Raji (cell line): ENCODE results near the gene FRAS1.

Experiments used
- POLR2A ChIP-seq: IDR thresholded peaks from 2 replicates; pipeline ENCODE4 v1.6.1; 2011; ENCODE audit warnings: low read depth, low read length, control low read depth; ENCODE audit not compliant: insufficient read depth

The FRAS1 gene

GRCh38 chr4:78079726-78080430 is 22.8 kb downstream of the FRAS1 start:
- TF ChIP-seq POLR2A, result no peak

GRCh38 chr4:78081541-78081940 is 24.4 kb downstream of the FRAS1 start:
- TF ChIP-seq POLR2A, result no peak

- TF ChIP-seq POLR2A, result no peak
These were observed 25.9 kb downstream of the FRAS1 start for GRCh38 chr4:78083035-78083434.

GRCh38 chr4:78091534-78091933 is 34.4 kb downstream of the FRAS1 start:
- TF ChIP-seq POLR2A, result no peak

GRCh38 chr4:78092850-78093249 is 35.7 kb downstream of the FRAS1 start:
- no peak for TF ChIP-seq POLR2A

GRCh38 chr4:78095081-78095480 is 38.0 kb downstream of the FRAS1 start:
- TF ChIP-seq POLR2A, result no peak

- no peak for TF ChIP-seq POLR2A
These were observed 41.9 kb downstream of the FRAS1 start for GRCh38 chr4:78099058-78099457.

GRCh38 chr4:78100060-78100459 is 42.9 kb downstream of the FRAS1 start:
- TF ChIP-seq POLR2A, result no peak

- TF ChIP-seq POLR2A, result no peak
These were observed 62.6 kb downstream of the FRAS1 start for GRCh38 chr4:78119698-78120097.

- no peak for TF ChIP-seq POLR2A
These were observed 63.2 kb downstream of the FRAS1 start for GRCh38 chr4:78120144-78120880.

GRCh38 chr4:78121338-78121904 is 64.3 kb downstream of the FRAS1 start:
- TF ChIP-seq POLR2A, result no peak

GRCh38 chr4:78129383-78130108 is 72.4 kb downstream of the FRAS1 start:
- TF ChIP-seq POLR2A, result no peak

GRCh38 chr4:78131403-78131802 is 74.3 kb downstream of the FRAS1 start:
- TF ChIP-seq POLR2A, result no peak

GRCh38 chr4:78136109-78137081 is 79.3 kb downstream of the FRAS1 start:
- no peak for TF ChIP-seq POLR2A

- no peak for TF ChIP-seq POLR2A
These were observed 80.4 kb downstream of the FRAS1 start for GRCh38 chr4:78137532-78137931.

GRCh38 chr4:78138252-78138651 is 81.1 kb downstream of the FRAS1 start:
- no peak for TF ChIP-seq POLR2A
